Retina (tissue), 1 donor: ENCODE data around the gene PCK1.

ENCODE experiments used
- DNase-seq: peaks from one replicate; pipeline ENCODE4 v3.0.0-alpha.2; 2016

PCK1 gene

GRCh38 chr20:57561356-57562279 lies 708 bp downstream of the PCK1 start:
- no peak for DNase-seq

GRCh38 chr20:57562541-57563465 lies 1.9 kb downstream of the PCK1 start:
- DNase-seq = no peak

- no peak for DNase-seq
Observed at GRCh38 chr20:57563522-57563921, 2.6 kb downstream of the PCK1 start.

GRCh38 chr20:57564180-57564802 lies 3.4 kb downstream of the PCK1 start:
- DNase-seq = no peak

GRCh38 chr20:57564951-57565642 lies 4.2 kb downstream of the PCK1 start:
- DNase-seq = no peak

GRCh38 chr20:57566399-57566798 lies 5.5 kb downstream of the PCK1 start:
- DNase-seq = no peak

GRCh38 chr20:57566803-57567459 lies 6.0 kb downstream of the PCK1 start:
- no peak for DNase-seq

- no peak for DNase-seq
Observed at GRCh38 chr20:57567471-57568079, 6.7 kb downstream of the PCK1 start.

- DNase-seq = no peak
Observed at GRCh38 chr20:57568088-57568896, 7.4 kb downstream of the PCK1 start.

- no peak for DNase-seq
Observed at GRCh38 chr20:57568960-57569359, 8.1 kb downstream of the PCK1 start.

GRCh38 chr20:57570145-57570850 lies 9.4 kb downstream of the PCK1 start:
- no peak for DNase-seq

GRCh38 chr20:57570920-57571319 lies 10.0 kb downstream of the PCK1 start:
- DNase-seq = no peak

- no peak for DNase-seq
Observed at GRCh38 chr20:57571782-57572416, 11.0 kb downstream of the PCK1 start.

- DNase-seq = no peak
Observed at GRCh38 chr20:57573242-57573641, 12.3 kb downstream of the PCK1 start.

GRCh38 chr20:57573894-57574293 lies 13.0 kb downstream of the PCK1 start:
- no peak for DNase-seq

- DNase-seq = no peak
Observed at GRCh38 chr20:57574954-57575353, 14.0 kb downstream of the PCK1 start.

GRCh38 chr20:57576002-57576401 lies 15.1 kb downstream of the PCK1 start:
- no peak for DNase-seq

GRCh38 chr20:57576617-57577550 lies 16.0 kb downstream of the PCK1 start:
- DNase-seq = no peak
